ENCODE measurements around the gene ABHD16B. TPM values are rescaled to one million over a fixed set of nuclear protein-coding genes. Genes with fewer than 3 reads are reported as not detected.

ABHD16B gene
- total and polyA plus RNA-seq, 2 of the 13 experiments (the other 11 are each of a cell fraction or from before 2014, with no cell fraction given), result not detected

DNA sequence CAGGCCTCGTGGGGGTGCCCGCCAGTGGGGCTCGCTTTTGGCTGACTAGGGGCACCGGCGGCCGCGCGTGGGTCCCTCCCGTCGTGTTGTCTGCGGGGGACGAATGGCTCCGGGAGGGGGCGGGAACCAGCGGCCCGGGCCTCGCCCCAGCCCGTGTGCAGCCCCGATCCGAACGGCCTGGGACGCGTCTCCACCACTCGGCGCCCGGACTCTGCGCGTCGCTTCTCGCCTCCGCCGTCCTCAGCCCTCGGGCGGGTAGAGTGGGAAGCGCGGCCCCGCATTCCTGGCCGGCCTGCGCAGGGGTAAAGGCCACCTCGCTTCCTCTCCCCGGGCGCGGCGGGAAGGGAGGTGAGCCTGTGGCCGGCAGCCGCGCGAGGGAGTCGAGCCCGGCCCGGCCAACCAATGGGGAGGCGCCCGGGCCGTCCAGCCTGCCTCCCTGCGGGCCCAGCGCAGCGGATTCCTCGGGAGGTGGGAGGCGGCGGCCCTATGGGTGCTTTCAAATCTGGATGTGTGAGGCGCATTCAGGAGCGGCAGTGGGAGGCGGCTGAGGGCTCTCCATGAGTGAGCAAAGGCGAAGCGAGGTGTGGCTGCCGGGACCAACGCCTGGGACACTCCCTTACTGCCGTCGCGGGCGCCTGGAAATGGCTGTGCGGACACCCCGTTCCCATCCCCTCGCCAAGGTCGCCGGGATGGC is 29.2 kb upstream of the ABHD16B start (continued):
- TF ChIP-seq ZFAT (CRISPR knock-in tag; conservative IDR thresholded peaks at IDR 0.05), result 0 out of 2 replicates have a peak, but pooled peaks have one; percentile 57
- peak; percentile 77; the same call in 1 of the 2 replicates for TF ChIP-seq CCDC6 (CRISPR knock-in tag; IDR thresholded peaks at IDR 0.05)
- TF ChIP-seq TEAD2 (CRISPR knock-in tag; IDR thresholded peaks at IDR 0.05), result no peak
- TF ChIP-seq ZNF549 (CRISPR knock-in tag; IDR thresholded peaks at IDR 0.05), result peak; percentile 59; the same call in 1 of the 2 replicates
- peak; percentile 67; the same call in 1 of the 2 replicates for TF ChIP-seq ZNF264 (CRISPR knock-in tag; IDR thresholded peaks at IDR 0.05)
- TF ChIP-seq, protein P1, sequence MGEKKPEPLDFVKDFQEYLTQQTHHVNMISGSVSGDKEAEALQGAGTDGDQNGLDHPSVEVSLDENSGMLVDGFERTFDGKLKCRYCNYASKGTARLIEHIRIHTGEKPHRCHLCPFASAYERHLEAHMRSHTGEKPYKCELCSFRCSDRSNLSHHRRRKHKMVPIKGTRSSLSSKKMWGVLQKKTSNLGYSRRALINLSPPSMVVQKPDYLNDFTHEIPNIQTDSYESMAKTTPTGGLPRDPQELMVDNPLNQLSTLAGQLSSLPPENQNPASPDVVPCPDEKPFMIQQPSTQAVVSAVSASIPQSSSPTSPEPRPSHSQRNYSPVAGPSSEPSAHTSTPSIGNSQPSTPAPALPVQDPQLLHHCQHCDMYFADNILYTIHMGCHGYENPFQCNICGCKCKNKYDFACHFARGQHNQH (CRISPR knock-in tag; IDR thresholded peaks at IDR 0.05), result 0 out of 2 replicates have a peak, but pooled peaks have one; percentile 47
- TF ChIP-seq, protein P2, sequence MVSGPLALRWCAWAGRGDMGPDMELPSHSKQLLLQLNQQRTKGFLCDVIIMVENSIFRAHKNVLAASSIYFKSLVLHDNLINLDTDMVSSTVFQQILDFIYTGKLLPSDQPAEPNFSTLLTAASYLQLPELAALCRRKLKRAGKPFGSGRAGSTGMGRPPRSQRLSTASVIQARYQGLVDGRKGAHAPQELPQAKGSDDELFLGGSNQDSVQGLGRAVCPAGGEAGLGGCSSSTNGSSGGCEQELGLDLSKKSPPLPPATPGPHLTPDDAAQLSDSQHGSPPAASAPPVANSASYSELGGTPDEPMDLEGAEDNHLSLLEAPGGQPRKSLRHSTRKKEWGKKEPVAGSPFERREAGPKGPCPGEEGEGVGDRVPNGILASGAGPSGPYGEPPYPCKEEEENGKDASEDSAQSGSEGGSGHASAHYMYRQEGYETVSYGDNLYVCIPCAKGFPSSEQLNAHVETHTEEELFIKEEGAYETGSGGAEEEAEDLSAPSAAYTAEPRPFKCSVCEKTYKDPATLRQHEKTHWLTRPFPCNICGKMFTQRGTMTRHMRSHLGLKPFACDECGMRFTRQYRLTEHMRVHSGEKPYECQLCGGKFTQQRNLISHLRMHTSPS (CRISPR knock-in tag; IDR thresholded peaks at IDR 0.05; ENCODE audit: low read depth), result peak; percentile 26; the same call in 1 of the 2 replicates
- TF ChIP-seq ZFP90 (CRISPR knock-in tag; IDR thresholded peaks at IDR 0.05; ENCODE audit: borderline replicate concordance), result 0 out of 2 replicates have a peak, but pooled peaks have one; percentile 36
- TF ChIP-seq, protein P3, sequence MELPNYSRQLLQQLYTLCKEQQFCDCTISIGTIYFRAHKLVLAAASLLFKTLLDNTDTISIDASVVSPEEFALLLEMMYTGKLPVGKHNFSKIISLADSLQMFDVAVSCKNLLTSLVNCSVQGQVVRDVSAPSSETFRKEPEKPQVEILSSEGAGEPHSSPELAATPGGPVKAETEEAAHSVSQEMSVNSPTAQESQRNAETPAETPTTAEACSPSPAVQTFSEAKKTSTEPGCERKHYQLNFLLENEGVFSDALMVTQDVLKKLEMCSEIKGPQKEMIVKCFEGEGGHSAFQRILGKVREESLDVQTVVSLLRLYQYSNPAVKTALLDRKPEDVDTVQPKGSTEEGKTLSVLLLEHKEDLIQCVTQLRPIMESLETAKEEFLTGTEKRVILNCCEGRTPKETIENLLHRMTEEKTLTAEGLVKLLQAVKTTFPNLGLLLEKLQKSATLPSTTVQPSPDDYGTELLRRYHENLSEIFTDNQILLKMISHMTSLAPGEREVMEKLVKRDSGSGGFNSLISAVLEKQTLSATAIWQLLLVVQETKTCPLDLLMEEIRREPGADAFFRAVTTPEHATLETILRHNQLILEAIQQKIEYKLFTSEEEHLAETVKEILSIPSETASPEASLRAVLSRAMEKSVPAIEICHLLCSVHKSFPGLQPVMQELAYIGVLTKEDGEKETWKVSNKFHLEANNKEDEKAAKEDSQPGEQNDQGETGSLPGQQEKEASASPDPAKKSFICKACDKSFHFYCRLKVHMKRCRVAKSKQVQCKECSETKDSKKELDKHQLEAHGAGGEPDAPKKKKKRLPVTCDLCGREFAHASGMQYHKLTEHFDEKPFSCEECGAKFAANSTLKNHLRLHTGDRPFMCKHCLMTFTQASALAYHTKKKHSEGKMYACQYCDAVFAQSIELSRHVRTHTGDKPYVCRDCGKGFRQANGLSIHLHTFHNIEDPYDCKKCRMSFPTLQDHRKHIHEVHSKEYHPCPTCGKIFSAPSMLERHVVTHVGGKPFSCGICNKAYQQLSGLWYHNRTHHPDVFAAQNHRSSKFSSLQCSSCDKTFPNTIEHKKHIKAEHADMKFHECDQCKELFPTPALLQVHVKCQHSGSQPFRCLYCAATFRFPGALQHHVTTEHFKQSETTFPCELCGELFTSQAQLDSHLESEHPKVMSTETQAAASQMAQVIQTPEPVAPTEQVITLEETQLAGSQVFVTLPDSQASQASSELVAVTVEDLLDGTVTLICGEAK (IDR thresholded peaks at IDR 0.05), result no peak
- TF ChIP-seq, protein P3 (CRISPR knock-in tag; IDR thresholded peaks at IDR 0.05), result peak; percentile 91
- 0 out of 2 replicates have a peak, but pooled peaks have one; percentile 23 for TF ChIP-seq ZNF773 (CRISPR knock-in tag; IDR thresholded peaks at IDR 0.05; ENCODE audit: borderline replicate concordance)
- TF ChIP-seq, protein P4, sequence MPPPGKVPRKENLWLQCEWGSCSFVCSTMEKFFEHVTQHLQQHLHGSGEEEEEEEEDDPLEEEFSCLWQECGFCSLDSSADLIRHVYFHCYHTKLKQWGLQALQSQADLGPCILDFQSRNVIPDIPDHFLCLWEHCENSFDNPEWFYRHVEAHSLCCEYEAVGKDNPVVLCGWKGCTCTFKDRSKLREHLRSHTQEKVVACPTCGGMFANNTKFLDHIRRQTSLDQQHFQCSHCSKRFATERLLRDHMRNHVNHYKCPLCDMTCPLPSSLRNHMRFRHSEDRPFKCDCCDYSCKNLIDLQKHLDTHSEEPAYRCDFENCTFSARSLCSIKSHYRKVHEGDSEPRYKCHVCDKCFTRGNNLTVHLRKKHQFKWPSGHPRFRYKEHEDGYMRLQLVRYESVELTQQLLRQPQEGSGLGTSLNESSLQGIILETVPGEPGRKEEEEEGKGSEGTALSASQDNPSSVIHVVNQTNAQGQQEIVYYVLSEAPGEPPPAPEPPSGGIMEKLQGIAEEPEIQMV (CRISPR knock-in tag; IDR thresholded peaks at IDR 0.05; ENCODE audit: low read depth), result peak; percentile 51; the same call in 1 of the 2 replicates
- peak; percentile 8; the same call in 1 of the 3 replicates for TF ChIP-seq MXI1 (IDR thresholded peaks at IDR 0.05; ENCODE audit: borderline replicate concordance, low read depth, low read length)
- TF ChIP-seq ZNF883 (CRISPR knock-in tag; IDR thresholded peaks at IDR 0.05; ENCODE audit: not compliant biosample characterization), result peak; percentile 97

Measured in HepG2 (cell line).